ENCODE results near the gene RHOT1.
"Not testable (repeated sequence)": the region's sequence is repeated elsewhere in the genome, so short reads cannot be mapped to it uniquely, and the experiment has no call there.

RHOT1 gene

GRCh38 chr17:32141258-32141657, 1.0 kb upstream of the RHOT1 start:
- Histone ChIP-seq H3K27ac (ENCODE audit: low read depth, low read length) (no peak overlapping the region), H3K36me3 (ENCODE audit: control insufficient read depth, insufficient read depth, low read length) (no peaks in the 10 kb centered on the region), H3K9me3 (ENCODE audit: control insufficient read depth, insufficient read depth, low read length) (no peaks in the 10 kb centered on the region), H3K27me3 (ENCODE audit: control insufficient read depth, insufficient read depth, low read length) (no peaks in the 10 kb centered on the region), H3K4me1 (ENCODE audit: control insufficient read depth, insufficient read depth, low read length) (peaks cover 13% of the 10 kb centered on the region), H3K4me3 (ENCODE audit: low read depth, low read length) (peak overlapping the region; percentile 88), H3K9ac (ENCODE audit: low read depth, low read length) (no peak overlapping the region)

GRCh38 chr17:32141679-32142037, 644 bp upstream of the RHOT1 start:
- Histone ChIP-seq H3K9me3 (ENCODE audit: control insufficient read depth, insufficient read depth, low read length) (no peaks in the 10 kb centered on the region), H3K4me3 (ENCODE audit: low read depth, low read length) (peak overlapping the region; percentile 88)

GRCh38 chr17:32142857-32143526, 690 bp downstream of the RHOT1 start:
- no peaks in the 10 kb centered on the region for H3K27me3 ChIP-seq (ENCODE audit: control insufficient read depth, insufficient read depth, low read length)
- H3K4me3 ChIP-seq (ENCODE audit: low read depth, low read length): peak overlapping the region; percentile 88
- H3K9me3 ChIP-seq (ENCODE audit: control insufficient read depth, insufficient read depth, low read length): no peaks in the 10 kb centered on the region
- H3K4me1 ChIP-seq (ENCODE audit: control insufficient read depth, insufficient read depth, low read length): peaks cover 13% of the 10 kb centered on the region
- peak overlapping the region; percentile 81 for H3K27ac ChIP-seq (ENCODE audit: low read depth, low read length)
- peak overlapping the region; percentile 48 for H3K9ac ChIP-seq (ENCODE audit: low read depth, low read length)
- no peaks in the 10 kb centered on the region for H3K36me3 ChIP-seq (ENCODE audit: control insufficient read depth, insufficient read depth, low read length)

More at GRCh38 chr17:32141679-32142037, 644 bp upstream of the RHOT1 start:
- Histone ChIP-seq H3K27ac (ENCODE audit: low read depth, low read length) (peak overlapping the region; percentile 81), H3K27me3 (ENCODE audit: control insufficient read depth, insufficient read depth, low read length) (no peaks in the 10 kb centered on the region), H3K4me1 (ENCODE audit: control insufficient read depth, insufficient read depth, low read length) (peaks cover 13% of the 10 kb centered on the region), H3K9ac (ENCODE audit: low read depth, low read length) (peak overlapping the region; percentile 81; the same call in 1 of the 2 replicates), H3K36me3 (ENCODE audit: control insufficient read depth, insufficient read depth, low read length) (no peaks in the 10 kb centered on the region)

GRCh38 chr17:32143527-32143870, 1.2 kb downstream of the RHOT1 start:
- no peaks in the 10 kb centered on the region for H3K27me3 ChIP-seq (ENCODE audit: control insufficient read depth, insufficient read depth, low read length)
- no peak overlapping the region for H3K9ac ChIP-seq (ENCODE audit: low read depth, low read length)
- H3K4me1 ChIP-seq (ENCODE audit: control insufficient read depth, insufficient read depth, low read length): peaks cover 13% of the 10 kb centered on the region
- no peaks in the 10 kb centered on the region for H3K9me3 ChIP-seq (ENCODE audit: control insufficient read depth, insufficient read depth, low read length)
- no peaks in the 10 kb centered on the region for H3K36me3 ChIP-seq (ENCODE audit: control insufficient read depth, insufficient read depth, low read length)
- H3K4me3 ChIP-seq (ENCODE audit: low read depth, low read length): peak overlapping the region; percentile 88
- peak overlapping the region; percentile 81 for H3K27ac ChIP-seq (ENCODE audit: low read depth, low read length)

- H3K27ac ChIP-seq (ENCODE audit: low read depth, low read length); H3K9ac ChIP-seq (ENCODE audit: low read depth, low read length); H3K4me3 ChIP-seq (ENCODE audit: low read depth, low read length): not testable (repeated sequence)
Measured at GRCh38 chr17:32144442-32144841, 2.1 kb downstream of the RHOT1 start.

GRCh38 chr17:32148351-32148750, 6.0 kb downstream of the RHOT1 start:
- H3K4me3 ChIP-seq (ENCODE audit: low read depth, low read length): no peak overlapping the region
- H3K27ac ChIP-seq (ENCODE audit: low read depth, low read length): no peak overlapping the region
- peaks cover 5% of the 10 kb centered on the region; the same call in 1 of the 2 replicates for H3K4me1 ChIP-seq (ENCODE audit: control insufficient read depth, insufficient read depth, low read length)
- peaks cover 8% of the 10 kb centered on the region; the same call in 1 of the 2 replicates for H3K36me3 ChIP-seq (ENCODE audit: control insufficient read depth, insufficient read depth, low read length)
- H3K9ac ChIP-seq (ENCODE audit: low read depth, low read length): no peak overlapping the region
- no peaks in the 10 kb centered on the region for H3K27me3 ChIP-seq (ENCODE audit: control insufficient read depth, insufficient read depth, low read length)
- no peaks in the 10 kb centered on the region for H3K9me3 ChIP-seq (ENCODE audit: control insufficient read depth, insufficient read depth, low read length)

More at GRCh38 chr17:32144442-32144841, 2.1 kb downstream of the RHOT1 start:
- H3K4me1 ChIP-seq (ENCODE audit: control insufficient read depth, insufficient read depth, low read length): peaks cover 13% of the 10 kb centered on the region
- H3K9me3 ChIP-seq (ENCODE audit: control insufficient read depth, insufficient read depth, low read length); H3K27me3 ChIP-seq (ENCODE audit: control insufficient read depth, insufficient read depth, low read length); H3K36me3 ChIP-seq (ENCODE audit: control insufficient read depth, insufficient read depth, low read length): not testable (repeated sequence)

- Histone ChIP-seq H3K27me3 (ENCODE audit: control insufficient read depth, insufficient read depth, low read length) (no peaks in the 10 kb centered on the region), H3K36me3 (ENCODE audit: control insufficient read depth, insufficient read depth, low read length) (peaks cover 10% of the 10 kb centered on the region; the same call in 1 of the 2 replicates), H3K4me3 (ENCODE audit: low read depth, low read length) (no peak overlapping the region), H3K9ac (ENCODE audit: low read depth, low read length) (no peak overlapping the region), H3K4me1 (ENCODE audit: control insufficient read depth, insufficient read depth, low read length) (no peaks in the 10 kb centered on the region), H3K9me3 (ENCODE audit: control insufficient read depth, insufficient read depth, low read length) (no peaks in the 10 kb centered on the region), H3K27ac (ENCODE audit: low read depth, low read length) (no peak overlapping the region)
Measured at GRCh38 chr17:32150358-32150757, 8.1 kb downstream of the RHOT1 start.

GRCh38 chr17:32152130-32152529, 9.8 kb downstream of the RHOT1 start:
- Histone ChIP-seq H3K9ac (ENCODE audit: low read depth, low read length) (no peak overlapping the region), H3K4me3 (ENCODE audit: low read depth, low read length) (no peak overlapping the region), H3K27me3 (ENCODE audit: control insufficient read depth, insufficient read depth, low read length) (no peaks in the 10 kb centered on the region), H3K36me3 (ENCODE audit: control insufficient read depth, insufficient read depth, low read length) (peaks cover 10% of the 10 kb centered on the region; the same call in 1 of the 2 replicates), H3K27ac (ENCODE audit: low read depth, low read length) (no peak overlapping the region), H3K4me1 (ENCODE audit: control insufficient read depth, insufficient read depth, low read length) (no peaks in the 10 kb centered on the region), H3K9me3 (ENCODE audit: control insufficient read depth, insufficient read depth, low read length) (no peaks in the 10 kb centered on the region)

GRCh38 chr17:32155896-32156295, 13.6 kb downstream of the RHOT1 start:
- H3K27me3 ChIP-seq (ENCODE audit: control insufficient read depth, insufficient read depth, low read length): no peaks in the 10 kb centered on the region
- peaks cover 20% of the 10 kb centered on the region; the same call in 1 of the 2 replicates for H3K36me3 ChIP-seq (ENCODE audit: control insufficient read depth, insufficient read depth, low read length)
- H3K9me3 ChIP-seq (ENCODE audit: control insufficient read depth, insufficient read depth, low read length): no peaks in the 10 kb centered on the region
- no peak overlapping the region for H3K27ac ChIP-seq (ENCODE audit: low read depth, low read length)
- H3K9ac ChIP-seq (ENCODE audit: low read depth, low read length): no peak overlapping the region
- no peaks in the 10 kb centered on the region for H3K4me1 ChIP-seq (ENCODE audit: control insufficient read depth, insufficient read depth, low read length)
- no peak overlapping the region for H3K4me3 ChIP-seq (ENCODE audit: low read depth, low read length)

GRCh38 chr17:32156656-32157055, 14.4 kb downstream of the RHOT1 start:
- H3K4me1 ChIP-seq (ENCODE audit: control insufficient read depth, insufficient read depth, low read length): no peaks in the 10 kb centered on the region
- H3K9ac ChIP-seq (ENCODE audit: low read depth, low read length): no peak overlapping the region
- no peak overlapping the region for H3K27ac ChIP-seq (ENCODE audit: low read depth, low read length)
- peaks cover 21% of the 10 kb centered on the region; the same call in 1 of the 2 replicates for H3K36me3 ChIP-seq (ENCODE audit: control insufficient read depth, insufficient read depth, low read length)
- no peaks in the 10 kb centered on the region for H3K27me3 ChIP-seq (ENCODE audit: control insufficient read depth, insufficient read depth, low read length)
- no peak overlapping the region for H3K4me3 ChIP-seq (ENCODE audit: low read depth, low read length)
- no peaks in the 10 kb centered on the region for H3K9me3 ChIP-seq (ENCODE audit: control insufficient read depth, insufficient read depth, low read length)

- H3K4me1 ChIP-seq (ENCODE audit: control insufficient read depth, insufficient read depth, low read length): no peaks in the 10 kb centered on the region
- H3K36me3 ChIP-seq (ENCODE audit: control insufficient read depth, insufficient read depth, low read length): peaks cover 21% of the 10 kb centered on the region; the same call in 1 of the 2 replicates
- H3K4me3 ChIP-seq (ENCODE audit: low read depth, low read length): no peak overlapping the region
- no peaks in the 10 kb centered on the region for H3K27me3 ChIP-seq (ENCODE audit: control insufficient read depth, insufficient read depth, low read length)
- no peak overlapping the region for H3K27ac ChIP-seq (ENCODE audit: low read depth, low read length)
- H3K9ac ChIP-seq (ENCODE audit: low read depth, low read length): no peak overlapping the region
- no peaks in the 10 kb centered on the region for H3K9me3 ChIP-seq (ENCODE audit: control insufficient read depth, insufficient read depth, low read length)
Measured at GRCh38 chr17:32157225-32157624, 14.9 kb downstream of the RHOT1 start.

All from HUES48 (cell line).